PC-9 (cell line): ENCODE results near the gene CLSTN1. TPM values are rescaled to one million over a fixed set of nuclear protein-coding genes. Genes with fewer than 3 reads are reported as not detected.

ENCODE experiments used
- BruUV-seq: library from RNA; stranded (reverse); fragments of 400-500 nt; replicated peaks from 2 replicates; lab custom pipeline; 2021; lab: Mats Ljungman, UMichigan
- CTCF ChIA-PET: fragments of 300-600 bp; sonication (Branson Sonifier 250); formaldehyde crosslinking; loops from one replicate; lab custom pipeline; 2022; ENCODE audit warnings: antibody characterized with exemption; lab: Charles Lee
- POLR2A ChIA-PET: fragments of 300-600 bp; sonication (Branson Sonifier 250); formaldehyde crosslinking; loops from one replicate; lab custom pipeline; 2022; ENCODE audit warnings: antibody characterized with exemption; ENCODE audit not compliant: unreplicated experiment; lab: Charles Lee
- DNase-seq, 2 experiments: peaks; one replicate each; pipeline versions ENCODE4 v3.0.0 to v3.0.0-alpha.2; 2015 to 2022; ENCODE audit warnings: mixed read lengths in 1 of 2
- H2AFZ ChIP-seq: fragments of 200-600 bp; sonication (generic); 2 replicates; pipeline ENCODE4 v1.8.1; 2017; ENCODE audit warnings: antibody characterized with exemption
- H3F3A ChIP-seq: fragments of 200-600 bp; sonication (generic); 2 replicates; pipeline ENCODE4 v1.8.1; 2017; ENCODE audit warnings: antibody characterized with exemption, mild to moderate bottlenecking, low read depth; ENCODE audit not compliant: insufficient read depth
- H3K27ac ChIP-seq: fragments of 200-600 bp; sonication (generic); 2 replicates; pipeline ENCODE4 v1.6.1; 2016; ENCODE audit warnings: mixed run types
- H3K27me3 ChIP-seq: fragments of 200-600 bp; sonication (generic); 2 replicates; pipeline ENCODE4 v1.6.1; 2016; ENCODE audit warnings: low read depth, mixed run types; ENCODE audit not compliant: insufficient read depth
- H3K36me3 ChIP-seq: fragments of 200-600 bp; sonication (generic); 2 replicates; pipeline ENCODE4 v1.6.1; 2016; ENCODE audit warnings: low read depth, mixed run types
- H3K4me1 ChIP-seq: fragments of 200-600 bp; sonication (generic); replicated peaks from 2 replicates; pipeline ENCODE4 v1.6.1; 2016; ENCODE audit warnings: mixed run types; ENCODE audit not compliant: insufficient read depth
- H3K4me2 ChIP-seq: fragments of 200-600 bp; sonication (generic); 2 replicates; pipeline ENCODE4 v1.6.1; 2017; ENCODE audit warnings: mixed run types
- H3K4me3 ChIP-seq: fragments of 200-600 bp; sonication (generic); 2 replicates; pipeline ENCODE4 v1.6.1; 2016; ENCODE audit warnings: mixed run types
- H3K79me2 ChIP-seq: fragments of 200-600 bp; sonication (generic); 2 replicates; pipeline ENCODE4 v1.6.1; 2017; ENCODE audit warnings: low read depth, mixed run types
- H3K9me2 ChIP-seq: fragments of 200-600 bp; sonication (generic); 2 replicates; pipeline ENCODE4 v1.8.1; 2017; ENCODE audit warnings: mild to moderate bottlenecking; ENCODE audit not compliant: insufficient read depth
- H3K9me3 ChIP-seq: fragments of 200-600 bp; sonication (generic); 2 replicates; pipeline ENCODE4 v1.8.1; 2016; ENCODE audit warnings: low read depth; ENCODE audit not compliant: insufficient read depth
- H4K20me1 ChIP-seq: fragments of 200-600 bp; sonication (generic); 2 replicates; pipeline ENCODE4 v1.8.1; 2017; ENCODE audit not compliant: insufficient read depth
- CTCF ChIP-seq: fragments of 200-600 bp; sonication (generic); conservative IDR thresholded peaks from 2 replicates; pipeline ENCODE4 v1.6.1; 2017; ENCODE audit warnings: mixed run types, antibody characterized with exemption, mild to moderate bottlenecking, moderate library complexity
- EZH2 ChIP-seq: fragments of 200-600 bp; sonication (generic); IDR thresholded peaks from 2 replicates; pipeline ENCODE4 v1.8.0; 2017; ENCODE audit warnings: antibody characterized with exemption, low read depth
- intact Hi-C: fragments of 100-400 bp; cut with micrococcal nuclease; formaldehyde crosslinking; loops from one replicate; pipeline ENCODE4 v1.10.0; 2022; ENCODE audit not compliant: unreplicated experiment
- total RNA-seq: library from RNA; stranded (reverse); gene quantifications from 2 replicates; pipeline ENCODE4 v1.2.3, GENCODE V29; 2021

Gene CLSTN1
- total RNA-seq, 1 experiment from 2014 or later, result 140 TPM

GRCh38 chr1:9822490-9822889 lies 1.3 kb downstream of the CLSTN1 start:
- Histone ChIP-seq H3K36me3 (no peaks in the 10 kb centered on the region), H3F3A (peaks cover 29% of the 10 kb centered on the region), H3K9me3 (no peaks in the 10 kb centered on the region), H3K4me2 (peak overlapping the region; percentile 86), H3K9me2 (no peaks in the 10 kb centered on the region), H3K4me3 (peak overlapping the region; percentile 95), H3K27me3 (no peaks in the 10 kb centered on the region), H2AFZ (peak overlapping the region; percentile 55), H3K27ac (no peak overlapping the region), H3K4me1 (peaks cover 36% of the 10 kb centered on the region), H3K79me2 (peaks cover 54% of the 10 kb centered on the region), H4K20me1 (peaks cover 8% of the 10 kb centered on the region)
- POLR2A ChIA-PET, result no interaction called here
- intact Hi-C loops, result no loop called here
- CTCF ChIA-PET, result no interaction called here
- TSS peak; percentile 22 for BruUV-seq
- TF ChIP-seq EZH2, result no peak
- no peak for TF ChIP-seq CTCF
- DNase-seq, result no peak

GRCh38 chr1:9821710-9822109 lies 2.1 kb downstream of the CLSTN1 start:
- Histone ChIP-seq H3K9me3 (no peaks in the 10 kb centered on the region), H2AFZ (no peak overlapping the region), H4K20me1 (peaks cover 8% of the 10 kb centered on the region), H3K27ac (no peak overlapping the region), H3F3A (peaks cover 25% of the 10 kb centered on the region), H3K4me1 (peaks cover 34% of the 10 kb centered on the region), H3K9me2 (no peaks in the 10 kb centered on the region), H3K4me2 (peak overlapping the region; percentile 86), H3K4me3 (peak overlapping the region; percentile 95), H3K36me3 (no peaks in the 10 kb centered on the region), H3K27me3 (no peaks in the 10 kb centered on the region), H3K79me2 (peaks cover 62% of the 10 kb centered on the region)
- BruUV-seq, result no TSS peak
- DNase-seq, result no peak
- intact Hi-C loops, result no loop called here
- ChIA-PET CTCF (interaction anchor here (0.5 kb wide), 2 partner anchors 12 to 111 kb away, joined by 6 to 11 read pairs; no protein-coding TSS in a partner anchor), POLR2A (no interaction called here)
- TF ChIP-seq CTCF (no peak), EZH2 (no peak)

GRCh38 chr1:9820521-9820920 lies 3.2 kb downstream of the CLSTN1 start:
- no peak for TF ChIP-seq EZH2
- TF ChIP-seq CTCF, result no peak
- H4K20me1 ChIP-seq, result peaks cover 8% of the 10 kb centered on the region
- ChIA-PET CTCF (interaction anchor here (0.5 kb wide), 1 partner anchor 8 kb away, joined by 5 read pairs; no protein-coding TSS in a partner anchor), POLR2A (interaction anchor here (0.5 kb wide), 1 partner anchor 250 kb away, joined by 9 read pairs; no protein-coding TSS in a partner anchor)
- H3K9me2 ChIP-seq, result no peaks in the 10 kb centered on the region
- DNase-seq, result no peak
- H3K27ac ChIP-seq, result no peak overlapping the region
- H3K4me1 ChIP-seq, result peaks cover 23% of the 10 kb centered on the region
- H3K79me2 ChIP-seq, result peaks cover 68% of the 10 kb centered on the region
- H3F3A ChIP-seq, result peaks cover 13% of the 10 kb centered on the region; the same call in 1 of the 2 replicates
- BruUV-seq, result no TSS peak
- no peaks in the 10 kb centered on the region for H3K27me3 ChIP-seq
- no peak overlapping the region for H2AFZ ChIP-seq
- no peak overlapping the region for H3K4me3 ChIP-seq
- no peaks in the 10 kb centered on the region for H3K9me3 ChIP-seq
- H3K4me2 ChIP-seq, result no peak overlapping the region
- no peaks in the 10 kb centered on the region for H3K36me3 ChIP-seq
- intact Hi-C loops, result no loop called here
